H9 (cell line): ENCODE measurements around the gene CNKSR1. TPM values are rescaled to one million over a fixed set of nuclear protein-coding genes. Genes with fewer than 3 reads are reported as not detected.

ENCODE experiments used
- DNase-seq: peaks from one replicate; pipeline ENCODE4 v3.0.0-alpha.2; 2017
- H2AFZ ChIP-seq: one replicate; pipeline ENCODE4 v1.6.1; 2013; ENCODE audit warnings: mild to moderate bottlenecking, low read length, control low read depth, moderate library complexity
- H2AK5ac ChIP-seq: 2 replicates; pipeline ENCODE4 v1.6.1; 2013; ENCODE audit warnings: low read length, control low read depth, mixed read lengths; ENCODE audit not compliant: insufficient read length
- H2BK120ac ChIP-seq: one replicate; pipeline ENCODE4 v1.6.1; 2013; ENCODE audit warnings: low read depth, mild to moderate bottlenecking, low read length, control low read depth, inconsistent platforms; ENCODE audit not compliant: poor library complexity, severe bottlenecking
- H2BK12ac ChIP-seq: 2 replicates; pipeline ENCODE4 v1.6.1; 2013; ENCODE audit warnings: low read length, control low read depth, mixed read lengths, low read depth; ENCODE audit not compliant: insufficient read length
- H2BK15ac ChIP-seq: 2 replicates; pipeline ENCODE4 v1.6.1; 2013; ENCODE audit warnings: low read depth, low read length, control low read depth
- H2BK20ac ChIP-seq: one replicate; pipeline ENCODE4 v1.6.1; 2013; ENCODE audit warnings: low read depth, mild to moderate bottlenecking, low read length, control low read depth, inconsistent platforms; ENCODE audit not compliant: poor library complexity, severe bottlenecking
- H2BK5ac ChIP-seq: 2 replicates; pipeline ENCODE4 v1.6.1; 2013; ENCODE audit warnings: low read length, control low read depth, mixed read lengths; ENCODE audit not compliant: insufficient read length
- H3K14ac ChIP-seq: 2 replicates; pipeline ENCODE4 v1.6.1; 2013; ENCODE audit warnings: low read length, control low read depth; ENCODE audit not compliant: insufficient read depth
- H3K18ac ChIP-seq: 2 replicates; pipeline ENCODE4 v1.6.1; 2013; ENCODE audit warnings: low read depth, mild to moderate bottlenecking, mixed read lengths, low read length, control low read depth; ENCODE audit not compliant: insufficient read length
- H3K23ac ChIP-seq: 2 replicates; pipeline ENCODE4 v1.6.1; 2013; ENCODE audit warnings: low read length, control low read depth, mixed read lengths, low read depth; ENCODE audit not compliant: insufficient read length
- H3K23me2 ChIP-seq: 2 replicates; pipeline ENCODE4 v1.6.1; 2013; ENCODE audit warnings: low read depth, mild to moderate bottlenecking, mixed read lengths, low read length, control low read depth; ENCODE audit not compliant: insufficient read length, poor library complexity, severe bottlenecking
- H3K27ac ChIP-seq: 2 replicates; pipeline ENCODE4 v1.5.1; 2013; ENCODE audit warnings: low read length, control low read depth, mixed read lengths, low read depth; ENCODE audit not compliant: insufficient read length
- H3K27me3 ChIP-seq: 2 replicates; pipeline ENCODE4 v1.6.1; 2013; ENCODE audit warnings: low read length, control low read depth, inconsistent platforms; ENCODE audit not compliant: insufficient read depth
- H3K4ac ChIP-seq: 2 replicates; pipeline ENCODE4 v1.6.1; 2013; ENCODE audit warnings: low read depth, mild to moderate bottlenecking, control low read depth, inconsistent platforms, low read length, moderate library complexity
- H3K4me1 ChIP-seq: 2 replicates; pipeline ENCODE4 v1.6.1; 2013; ENCODE audit warnings: low read length, control low read depth, inconsistent platforms; ENCODE audit not compliant: insufficient read depth
- H3K4me2 ChIP-seq: 2 replicates; pipeline ENCODE4 v1.6.1; 2013; ENCODE audit warnings: low read length, control low read depth, mixed read lengths; ENCODE audit not compliant: insufficient read length, insufficient read depth
- H3K56ac ChIP-seq: 2 replicates; pipeline ENCODE4 v1.6.1; 2013; ENCODE audit warnings: low read depth, mild to moderate bottlenecking, mixed read lengths, low read length, control low read depth; ENCODE audit not compliant: insufficient read length
- H3K79me1 ChIP-seq: 2 replicates; pipeline ENCODE4 v1.6.1; 2013; ENCODE audit warnings: low read depth, mild to moderate bottlenecking, moderate library complexity, low read length, control low read depth, inconsistent platforms; ENCODE audit not compliant: insufficient read depth, poor library complexity, severe bottlenecking
- H3K79me2 ChIP-seq: 2 replicates; pipeline ENCODE4 v1.6.1; 2013; ENCODE audit warnings: low read length, control low read depth, inconsistent platforms; ENCODE audit not compliant: insufficient read depth
- H3K9ac ChIP-seq: 2 replicates; pipeline ENCODE4 v1.6.1; 2013; ENCODE audit warnings: low read length, control low read depth, mixed read lengths; ENCODE audit not compliant: insufficient read length; ENCODE audit errors: extremely low read depth
- H3K9me3 ChIP-seq: one replicate; pipeline ENCODE4 v1.6.1; 2013; ENCODE audit warnings: low read depth, low read length, inconsistent platforms; ENCODE audit not compliant: control insufficient read depth
- H3T11ph ChIP-seq: one replicate; pipeline ENCODE4 v1.6.1; 2013; ENCODE audit warnings: mild to moderate bottlenecking, low read length, control low read depth, inconsistent platforms
- H4K20me1 ChIP-seq: one replicate; pipeline ENCODE4 v1.6.1; 2013; ENCODE audit not compliant: control insufficient read depth, insufficient read length, insufficient read depth
- H4K5ac ChIP-seq: 2 replicates; pipeline ENCODE4 v1.6.1; 2013; ENCODE audit warnings: low read depth, mild to moderate bottlenecking, mixed read lengths, low read length, control low read depth; ENCODE audit not compliant: insufficient read length
- H4K8ac ChIP-seq: replicated peaks from 2 replicates; pipeline ENCODE4 v1.6.1; 2013; ENCODE audit warnings: low read length, control low read depth, mixed read lengths, low read depth; ENCODE audit not compliant: insufficient read length
- H4K91ac ChIP-seq: 2 replicates; pipeline ENCODE4 v1.6.1; 2013; ENCODE audit warnings: low read depth, mild to moderate bottlenecking, moderate library complexity, mixed read lengths, low read length, control low read depth; ENCODE audit not compliant: insufficient read length
- H3K27ac Mint-ChIP-seq, 3 experiments: 2 replicates in 2 of 3; 3 replicates in 1 of 3; pipeline ENCODE4 v1.8.0; 2020 to 2021; ENCODE audit warnings: mixed read lengths in 3 of 3, mild to moderate bottlenecking in 1 of 3, moderate library complexity in 1 of 3
- H3K27me3 Mint-ChIP-seq: 2 replicates; pipeline ENCODE4 v1.8.0; 2021; ENCODE audit warnings: low read depth, mild to moderate bottlenecking, moderate library complexity, mixed read lengths
- H3K36me3 Mint-ChIP-seq, 3 experiments: 2 replicates in 2 of 3; 3 replicates in 1 of 3; pipeline ENCODE4 v1.8.0; 2020 to 2021; ENCODE audit warnings: low read depth in 3 of 3, mixed read lengths in 3 of 3; ENCODE audit not compliant: insufficient read depth in 1 of 3
- H3K4me1 Mint-ChIP-seq, 2 experiments: 2 replicates each; pipeline ENCODE4 v1.8.0; 2020; ENCODE audit warnings: mixed read lengths in 2 of 2
- H3K4me3 Mint-ChIP-seq, 2 experiments: 2 replicates in 1 of 2; 3 replicates in 1 of 2; pipeline ENCODE4 v1.8.0; 2020 to 2021; ENCODE audit warnings: mild to moderate bottlenecking in 2 of 2, mixed read lengths in 2 of 2, moderate library complexity in 1 of 2
- H3K9me3 Mint-ChIP-seq, 2 experiments: 2 replicates in 1 of 2; 3 replicates in 1 of 2; pipeline ENCODE4 v1.8.0; 2020; ENCODE audit warnings: mild to moderate bottlenecking in 2 of 2, mixed read lengths in 2 of 2, moderate library complexity in 1 of 2
- CTCF ChIP-seq: fragments of 200-600 bp; sonication (generic); conservative IDR thresholded peaks from 3 replicates; pipeline ENCODE4 v1.8.0; 2021; ENCODE audit warnings: antibody characterized with exemption, mild to moderate bottlenecking
- WGBS: extraction: QIAGEN DNeasy Blood & Tissue Kit; methylation state at CpG from one replicate; pipeline ENCODE4 v1.1.7; 2013; ENCODE audit warnings: missing lambda C conversion rate, low lambda C conversion rate, mixed read lengths; ENCODE audit not compliant: insufficient read length; ENCODE audit errors: extremely low coverage; 5-methylcytosine and 5-hydroxymethylcytosine counted together
- total RNA-seq: library from RNA; stranded (reverse); gene quantifications from 2 replicates; pipeline ENCODE4 v1.2.1, GENCODE V29; 2021

Gene CNKSR1
- total RNA-seq, 1 experiment from 2014 or later, result 26.3 TPM

DNA sequence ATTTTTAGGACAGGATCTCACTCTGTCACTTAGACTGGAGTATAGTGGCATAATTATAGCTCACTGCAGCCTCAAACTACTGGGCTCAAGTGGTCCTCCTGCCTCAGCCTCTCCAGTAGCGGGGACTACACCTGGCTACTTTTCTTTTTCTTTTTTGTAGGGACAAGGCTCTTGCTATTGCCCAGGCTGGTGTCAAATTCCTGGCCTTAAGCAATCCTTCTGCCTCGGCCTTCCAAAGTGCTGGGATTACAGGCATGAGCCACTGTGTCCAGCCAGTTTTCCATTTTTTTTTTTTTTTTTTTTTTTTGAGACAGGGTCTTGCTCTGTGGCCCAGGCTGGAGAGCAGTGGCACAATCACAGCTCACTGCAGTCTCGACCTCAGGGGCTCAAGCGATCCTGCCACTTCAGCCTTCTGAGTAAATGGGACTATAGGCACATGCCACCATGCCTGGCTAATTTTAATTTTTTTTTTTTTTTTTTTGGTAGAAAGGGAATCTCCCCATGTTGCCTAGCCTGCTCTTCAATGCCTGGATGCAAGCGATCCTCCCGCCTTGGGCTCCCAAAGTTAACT, 36.1 kb downstream of the CNKSR1 start:
- Histone ChIP-seq H3K27me3 (no peaks in the 10 kb centered on the region), H3K4me1 (no peaks in the 10 kb centered on the region), H3K79me1 (no peaks in the 10 kb centered on the region), H2BK20ac (no peak overlapping the region), H3K9ac (no peak overlapping the region), H3K18ac (no peak overlapping the region), H3K14ac (no peak overlapping the region), H4K5ac (no peak overlapping the region), H3K9me3 (no peaks in the 10 kb centered on the region), H3K56ac (no peak overlapping the region), H2BK12ac (no peak overlapping the region), H2BK15ac (no peak overlapping the region), H3K4me2 (no peak overlapping the region), H3K23ac (no peak overlapping the region), H2AK5ac (no peak overlapping the region), H4K20me1 (no peaks in the 10 kb centered on the region), H4K91ac (no peak overlapping the region), H3K23me2 (no peaks in the 10 kb centered on the region), H3T11ph (no peak overlapping the region), H4K8ac (no peak overlapping the region), H3K79me2 (no peaks in the 10 kb centered on the region), H2BK5ac (no peak overlapping the region), H3K27ac (no peak overlapping the region), H2AFZ (no peak overlapping the region), H2BK120ac (no peak overlapping the region), H3K4ac (no peak overlapping the region)
- no peak overlapping the region for H3K27ac Mint-ChIP-seq
- H3K36me3 Mint-ChIP-seq, result no peaks in the 10 kb centered on the region
- no peaks in the 10 kb centered on the region for H3K9me3 Mint-ChIP-seq
- H3K27me3 Mint-ChIP-seq, result peaks cover 4% of the 10 kb centered on the region
- no peak for TF ChIP-seq CTCF
- WGBS, result no CpG with 5 or more reads among the region's 6 CpGs
- H3K4me1 Mint-ChIP-seq, result peaks cover 6 to 7% of the 10 kb centered on the region in 2 experiments; a peak in 3 of 4 replicates
- no peak overlapping the region for H3K4me3 Mint-ChIP-seq
- no peak for DNase-seq
